HG03442 (cell line): Measurements from ENCODE around the gene AIMP1.

Experiments
- ATAC-seq: cut with Tn5 transposase; IDR thresholded peaks from one replicate; pipeline ENCODE4 v1.9.1; 2021; ENCODE audit warnings: mild to moderate bottlenecking, moderate library complexity; ENCODE audit not compliant: unreplicated experiment

AIMP1 gene

DNA sequence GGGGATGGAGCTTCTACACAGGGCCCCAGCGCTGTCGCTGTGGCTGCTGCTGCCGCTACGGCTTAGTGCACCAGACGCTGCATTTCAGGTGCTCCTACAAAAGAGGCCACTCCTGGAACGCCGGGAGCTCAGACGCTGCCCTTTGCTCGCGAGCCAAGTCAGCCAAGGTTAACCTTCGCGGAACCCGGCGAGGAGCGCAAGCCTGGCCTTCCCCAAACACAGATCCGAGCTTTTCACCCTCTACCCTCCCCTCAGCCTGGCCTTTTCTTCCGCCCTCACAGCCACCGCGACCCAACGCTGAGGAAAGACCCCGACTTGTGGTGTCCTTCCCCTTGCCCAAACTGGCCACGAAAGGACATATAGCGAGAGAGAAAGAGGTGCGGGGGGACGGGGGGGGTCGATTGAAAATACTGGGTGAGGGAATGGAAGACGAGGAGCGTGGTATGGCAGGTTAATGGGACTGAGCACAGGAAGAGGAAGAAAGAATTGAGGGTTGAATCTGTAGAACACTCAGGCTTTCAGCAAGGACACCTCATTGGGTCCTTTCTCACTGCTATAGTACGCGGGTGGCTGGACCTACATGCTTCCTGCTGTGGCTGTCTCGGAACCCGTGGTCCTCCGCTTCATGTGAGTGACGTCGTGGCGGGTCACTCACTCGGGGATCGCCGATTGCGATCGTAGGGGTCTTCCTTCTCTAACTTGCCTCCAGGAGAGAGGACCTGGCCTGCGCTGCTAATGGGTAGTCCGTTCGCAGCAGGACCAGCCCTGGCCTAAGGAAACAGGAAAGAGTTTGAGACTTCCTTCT lies at the start of gene AIMP1, which contains the start of gene TBCK:
AIMP1 (plus strand) TSS at position 583 of the 805 bp plus-strand sequence. CDS start 8,460 bp downstream, outside the sequence.
TBCK (minus strand) TSS at position 242 of the 805 bp plus-strand sequence. CDS start 7,249 bp downstream, outside the sequence.
- peak; percentile 79 for ATAC-seq

DNA sequence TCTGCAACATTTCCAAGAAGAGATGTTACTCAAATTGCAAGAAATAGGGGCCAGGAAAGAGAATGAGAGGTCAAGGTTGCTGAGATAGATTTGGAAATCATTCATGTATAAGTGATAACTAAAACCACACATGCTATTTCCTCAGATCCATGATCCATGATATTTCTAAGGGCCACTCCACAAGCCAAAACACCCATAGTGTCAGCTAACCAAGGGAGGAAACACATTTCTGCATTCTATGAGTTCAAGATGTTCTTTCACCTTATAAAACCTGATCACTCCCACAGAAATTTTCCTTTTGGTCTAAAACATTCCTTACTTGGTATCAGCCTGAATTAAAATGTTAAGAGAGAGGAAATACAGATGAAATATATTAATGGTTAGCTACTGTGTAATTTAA lies 47.6 kb upstream of the AIMP1 start:
- no peak for ATAC-seq

DNA sequence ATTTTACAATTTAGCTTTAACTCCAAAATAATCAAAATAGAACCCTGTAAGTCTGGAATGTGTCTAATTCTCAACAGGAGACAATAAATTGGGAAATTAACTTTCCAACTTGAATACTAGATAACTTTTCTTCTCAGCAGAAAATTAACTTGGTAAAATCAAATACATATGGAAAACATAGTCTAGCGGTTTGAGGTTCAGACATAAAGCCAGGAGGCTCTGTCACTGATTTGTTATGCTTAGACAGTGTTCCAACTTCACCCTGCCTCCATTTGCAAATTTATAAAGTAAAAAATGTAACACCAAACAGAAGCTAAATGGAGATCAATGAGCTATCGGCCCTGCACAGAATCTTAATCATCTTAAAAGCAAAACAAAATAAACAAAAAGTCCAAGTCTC lies 46.6 kb upstream of the AIMP1 start:
- ATAC-seq: no peak

DNA sequence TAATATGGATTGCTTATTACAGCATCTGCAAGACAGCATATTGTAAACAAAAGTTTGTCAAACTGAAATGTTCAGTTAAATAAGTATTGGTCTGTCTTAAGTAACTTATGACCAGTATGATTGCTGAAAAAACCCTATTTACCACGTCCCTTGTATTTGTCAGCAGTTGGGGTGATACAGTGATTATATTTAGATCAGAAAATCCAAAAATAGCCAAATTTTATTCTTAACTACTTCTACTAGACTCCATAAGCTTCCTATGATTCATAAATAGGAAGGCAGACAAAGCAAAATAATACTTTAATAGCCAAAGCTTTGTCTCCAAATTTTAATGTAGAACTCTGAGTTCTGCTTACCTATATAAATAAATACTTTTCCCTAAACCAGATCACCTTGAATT lies 45.6 kb upstream of the AIMP1 start:
- no peak for ATAC-seq

DNA sequence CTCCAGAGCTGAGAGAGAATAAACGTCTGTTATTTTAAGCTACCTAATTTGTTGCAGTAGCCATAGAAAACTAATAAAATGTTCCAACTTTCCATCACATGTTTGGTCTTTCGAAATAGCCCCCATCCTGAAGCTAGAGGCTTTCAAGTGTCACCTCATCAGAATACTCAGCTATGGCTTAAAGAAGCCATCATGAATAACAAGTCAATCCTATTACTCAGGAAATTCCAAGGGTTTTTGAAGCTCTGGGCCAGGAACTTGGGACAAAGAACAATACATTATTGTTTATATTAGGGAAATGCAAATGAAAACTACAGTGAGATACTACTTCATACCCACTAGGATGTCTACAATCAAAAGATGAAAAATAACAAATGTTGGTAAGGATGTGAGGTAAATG lies 42.5 kb upstream of the AIMP1 start:
- ATAC-seq: no peak

DNA sequence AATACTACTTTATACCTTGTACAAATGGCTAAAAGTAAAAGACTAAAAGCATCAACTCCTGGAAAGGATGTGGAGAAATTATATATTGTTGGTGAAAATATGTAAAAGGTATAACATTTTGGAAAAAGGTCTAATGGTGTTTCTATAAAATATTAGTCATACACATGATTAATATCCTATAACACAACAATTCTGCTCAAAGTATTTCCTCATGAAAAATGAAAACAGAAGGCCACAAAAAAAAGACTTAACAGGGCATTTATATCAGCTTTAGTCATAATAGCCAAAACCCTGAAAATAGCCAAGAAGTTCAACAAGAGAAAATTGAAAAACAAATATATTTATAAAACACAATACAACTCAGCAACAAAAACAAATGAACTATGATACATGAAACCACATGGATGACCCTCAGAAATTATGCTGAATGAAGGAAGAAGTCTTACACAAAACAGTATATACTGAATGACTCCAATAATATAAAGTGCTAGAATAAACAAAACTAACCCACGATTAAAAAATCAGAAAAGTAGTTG lies 39.1 kb upstream of the AIMP1 start:
- ATAC-seq: no peak

DNA sequence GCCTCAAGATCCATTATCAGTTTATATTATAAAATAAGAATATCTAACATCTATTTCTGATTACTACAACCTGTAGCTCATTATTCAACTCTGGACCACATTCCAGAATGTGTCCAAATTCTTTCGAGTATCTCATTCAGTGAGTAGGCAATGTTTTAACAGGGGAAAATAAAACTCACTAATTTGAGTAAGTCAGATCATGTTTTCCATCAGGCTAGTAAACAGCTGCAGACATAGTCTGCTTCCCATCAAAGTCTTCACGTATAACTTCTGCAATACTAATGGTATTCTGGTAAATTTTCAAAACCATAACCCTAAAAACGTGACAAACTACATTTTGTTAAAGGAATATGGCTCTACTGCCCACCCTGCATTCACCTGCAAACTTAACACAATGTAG lies 32.1 kb upstream of the AIMP1 start:
- no peak for ATAC-seq

DNA sequence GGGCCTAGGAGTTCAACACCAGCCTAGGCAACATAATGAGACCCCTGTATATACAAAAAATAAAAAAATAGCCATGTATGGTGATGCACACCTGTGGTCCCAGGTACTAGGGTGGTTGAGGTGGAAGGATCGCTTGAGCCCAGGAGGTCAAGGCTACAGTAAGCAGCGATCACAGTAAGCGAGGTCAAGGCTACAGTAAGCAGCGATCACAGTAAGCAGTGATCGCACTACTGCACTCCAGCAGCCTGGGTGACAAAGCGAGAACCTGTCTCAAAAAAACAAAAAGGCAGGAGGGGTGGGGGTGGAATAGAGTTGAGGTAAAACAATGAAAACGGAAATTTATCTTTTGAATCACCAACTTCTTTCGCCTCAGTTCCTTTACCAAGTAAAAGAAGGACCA lies 29.7 kb upstream of the AIMP1 start:
- ATAC-seq: no peak

DNA sequence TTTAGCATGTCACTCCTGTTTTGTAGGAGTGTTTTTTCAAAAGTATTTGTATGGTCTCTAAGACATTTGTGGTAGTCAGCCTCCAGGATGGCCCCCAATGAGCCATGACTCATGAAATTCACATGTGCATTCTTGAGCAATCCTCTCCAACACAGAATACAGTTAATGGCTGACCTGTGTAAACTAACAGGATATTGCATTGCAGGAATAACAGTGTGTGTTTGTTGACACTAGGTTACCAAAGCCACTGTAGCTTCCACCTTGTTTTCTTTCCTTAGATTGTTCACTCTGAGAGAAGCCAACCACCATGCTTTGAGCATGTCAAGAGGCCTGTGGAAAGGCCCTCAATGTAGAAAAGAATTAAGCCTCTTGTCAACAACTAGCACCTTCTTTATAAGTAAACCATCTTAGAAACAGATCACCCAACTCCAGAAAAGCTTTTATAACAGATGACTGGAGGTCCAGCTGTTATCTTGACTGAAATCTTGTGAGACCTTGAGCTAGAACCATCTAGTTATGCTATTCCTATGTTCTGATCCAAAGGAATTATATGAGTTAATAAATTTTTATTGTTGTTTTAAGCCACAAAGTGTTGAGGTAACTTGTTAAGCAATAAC lies 28.9 kb upstream of the AIMP1 start:
- no peak for ATAC-seq

DNA sequence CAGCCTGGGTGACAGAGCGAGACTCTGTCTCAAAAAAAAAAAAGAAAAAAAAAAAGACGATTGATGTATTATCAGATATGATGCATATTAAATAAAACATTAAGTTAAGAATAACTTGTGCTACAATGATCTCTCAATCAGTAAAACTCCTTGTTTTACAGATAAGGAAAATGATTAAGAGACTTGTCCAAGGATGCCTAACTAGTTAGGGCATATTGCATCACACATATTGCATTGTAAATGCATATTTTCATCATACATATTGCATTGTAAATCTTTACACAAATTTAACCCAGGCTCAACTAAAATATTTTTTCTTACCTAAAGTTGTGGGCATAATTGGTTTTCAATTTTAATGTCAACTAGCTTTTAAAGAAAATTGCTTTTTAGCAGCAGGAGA lies 26.6 kb upstream of the AIMP1 start:
- ATAC-seq: no peak

DNA sequence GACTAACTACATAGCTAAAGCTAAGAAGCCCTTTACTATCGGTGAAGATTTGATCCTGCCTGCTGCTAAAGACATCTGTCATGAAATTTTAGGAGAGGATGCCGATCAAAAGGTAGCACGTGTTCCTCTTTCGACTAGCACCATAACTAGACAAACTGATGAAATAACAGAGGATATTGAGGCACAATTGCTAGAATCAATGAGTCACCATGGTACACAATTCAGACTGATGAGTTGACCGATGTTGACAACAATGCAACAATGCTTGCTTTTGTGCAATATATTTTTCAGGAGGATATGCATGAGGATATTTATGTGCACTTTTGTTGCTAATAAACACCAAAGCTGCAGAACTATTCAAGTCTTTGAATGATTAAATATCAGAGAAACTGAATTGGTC lies 24.7 kb upstream of the AIMP1 start:
- ATAC-seq: no peak

DNA sequence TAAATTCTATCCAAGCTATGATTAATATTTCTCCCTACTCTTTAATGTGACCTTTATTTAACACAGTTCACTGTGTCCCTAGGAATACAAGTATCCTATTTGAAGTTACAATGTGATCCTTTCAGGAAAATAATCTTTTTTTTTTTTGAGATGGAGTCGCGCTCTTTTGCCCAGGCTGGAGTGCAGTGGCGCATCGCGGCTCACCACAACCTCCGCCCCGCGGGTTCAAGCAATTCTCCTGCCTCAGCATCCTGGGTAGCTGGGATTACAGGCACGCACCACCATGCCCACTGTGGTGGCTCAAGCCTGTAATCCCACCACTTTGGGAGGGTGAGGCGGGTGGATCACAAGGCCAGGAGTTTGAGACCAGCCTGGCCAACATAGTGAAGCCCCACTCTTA lies 22.3 kb upstream of the AIMP1 start:
- ATAC-seq: no peak

DNA sequence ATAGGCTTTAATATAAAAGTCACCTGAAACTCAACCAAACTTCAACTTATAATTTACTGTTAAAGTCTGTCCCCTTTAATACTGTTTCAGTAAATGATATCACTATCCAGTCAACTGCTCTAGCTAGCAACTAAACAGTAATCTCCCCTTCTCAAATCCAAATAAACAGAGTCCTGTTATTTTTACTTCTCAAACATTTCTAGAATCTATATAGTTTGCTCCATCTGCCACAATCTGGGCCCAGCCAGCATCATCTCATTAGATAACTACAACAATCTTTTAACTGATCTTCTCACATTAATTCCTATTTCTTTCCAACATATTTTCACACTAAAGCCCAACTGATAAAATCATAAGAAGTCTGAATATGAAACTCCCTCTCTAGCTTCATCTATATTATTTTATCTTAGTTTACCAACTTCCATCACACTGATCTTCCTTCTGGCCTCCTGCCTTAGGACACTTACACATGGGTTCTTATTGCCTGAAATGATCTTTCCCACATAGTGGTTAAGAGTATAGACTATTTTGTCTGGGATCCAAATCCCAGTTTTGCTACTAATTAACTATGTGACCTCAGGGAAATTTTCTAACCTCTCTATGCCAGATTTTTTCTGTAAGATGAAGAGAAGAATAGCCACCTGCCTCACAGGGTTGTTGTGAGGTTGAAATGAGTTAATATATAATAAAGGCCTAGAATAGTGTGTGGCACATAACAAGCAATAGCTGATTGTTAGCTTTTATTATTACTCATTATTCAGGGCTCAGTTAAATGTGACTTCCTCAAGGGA lies 18.9 kb upstream of the AIMP1 start:
- ATAC-seq: no peak

DNA sequence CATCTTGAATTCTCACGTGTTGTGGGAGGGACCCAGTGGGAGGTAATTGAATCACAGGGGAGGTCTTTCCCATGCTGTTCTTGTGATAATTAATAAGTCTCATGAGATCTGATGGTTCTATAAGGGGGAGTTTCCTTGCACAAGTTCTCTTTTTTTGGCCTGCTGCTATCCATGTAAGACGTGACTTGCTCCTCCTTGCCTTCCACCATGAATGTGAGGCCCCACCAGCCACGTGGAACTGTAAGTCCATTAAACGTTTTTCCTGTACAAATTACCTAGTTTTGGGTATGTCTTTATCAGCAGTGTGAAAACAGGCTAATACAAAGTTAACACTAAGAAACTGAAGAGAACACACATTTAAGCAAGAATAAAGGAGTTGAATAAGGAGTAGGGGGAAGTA lies 16.4 kb upstream of the AIMP1 start:
- ATAC-seq: no peak

DNA sequence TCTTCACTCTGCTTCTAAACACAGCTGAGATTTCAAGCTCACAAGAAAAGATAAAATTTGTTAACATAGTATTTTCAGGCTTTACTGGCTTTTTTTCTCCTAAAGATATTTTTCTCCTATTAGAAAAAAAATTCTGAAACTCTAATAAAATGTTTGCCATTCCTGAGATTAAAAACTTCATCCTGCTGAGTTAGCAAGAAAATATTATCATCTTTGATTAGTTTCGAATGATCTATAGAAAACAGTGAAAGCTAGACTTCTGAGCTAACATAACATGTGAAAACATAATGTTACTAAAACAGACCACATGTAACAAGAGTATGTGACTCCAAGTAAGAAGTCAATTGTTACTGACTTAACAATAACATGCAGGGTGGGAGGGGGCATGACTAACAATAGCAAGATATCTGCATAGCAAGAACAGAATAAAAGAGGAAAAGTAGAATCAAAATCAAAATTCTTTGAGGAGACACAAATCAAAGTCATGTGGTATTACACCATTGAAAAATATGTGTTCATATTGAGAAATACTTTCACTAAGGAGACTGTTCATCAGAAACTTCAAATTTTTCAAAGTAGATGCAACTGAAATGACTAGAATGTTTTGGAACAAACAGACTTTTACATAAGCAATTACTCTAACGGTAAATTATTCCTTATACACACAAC lies 14.8 kb upstream of the AIMP1 start:
- no peak for ATAC-seq

DNA sequence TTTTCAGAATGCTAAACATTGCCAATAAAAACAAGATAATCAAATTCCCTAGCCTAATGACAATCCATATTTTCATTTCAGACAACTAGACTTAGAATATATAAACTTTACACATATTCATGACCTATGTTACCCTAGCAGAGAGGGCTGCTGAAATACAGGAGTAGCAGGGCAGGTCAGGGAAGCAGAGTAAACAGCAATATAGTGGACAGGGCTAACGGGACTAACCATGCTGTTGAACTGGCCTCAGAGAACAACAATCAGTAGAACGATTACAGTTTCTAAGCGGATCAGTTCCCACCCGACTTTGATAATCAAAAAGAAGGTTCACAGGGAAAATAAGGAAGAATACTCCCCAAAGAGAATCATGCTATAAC lies 14.3 kb upstream of the AIMP1 start:
- ATAC-seq: no peak

DNA sequence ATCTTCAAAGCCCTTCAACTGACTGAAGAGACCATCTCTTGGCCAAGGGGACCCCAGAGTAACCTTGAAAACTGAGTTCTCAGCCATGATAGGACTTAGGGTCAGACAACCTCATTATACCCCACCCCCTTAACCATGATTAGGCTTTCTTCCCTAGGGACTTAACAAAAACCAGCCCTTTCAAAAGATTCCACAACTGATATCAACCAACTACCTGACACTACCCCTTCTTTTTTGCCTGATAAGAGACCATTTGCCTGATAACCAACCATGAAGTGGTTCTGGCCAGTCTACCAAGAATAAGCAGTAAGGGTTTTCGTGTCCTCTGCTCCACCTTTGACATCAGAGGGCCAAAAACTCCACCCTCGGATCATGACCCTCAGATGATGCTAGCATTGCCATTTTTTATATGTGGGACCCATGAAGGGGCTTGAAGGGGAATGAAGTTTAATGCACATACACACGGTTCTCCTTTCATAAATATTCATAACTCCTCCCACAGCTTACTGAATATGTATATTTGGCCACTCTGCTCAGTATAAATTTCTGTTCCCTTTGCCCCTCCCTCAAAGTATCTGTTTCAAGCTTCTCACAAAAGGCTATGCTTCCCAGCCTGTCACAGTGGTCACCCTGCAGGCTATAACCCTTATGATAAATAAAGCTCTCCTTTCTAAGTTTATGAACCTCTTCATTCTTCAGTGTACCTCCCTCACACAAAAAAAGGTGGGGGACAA lies 12.6 kb upstream of the AIMP1 start:
- ATAC-seq: no peak

DNA sequence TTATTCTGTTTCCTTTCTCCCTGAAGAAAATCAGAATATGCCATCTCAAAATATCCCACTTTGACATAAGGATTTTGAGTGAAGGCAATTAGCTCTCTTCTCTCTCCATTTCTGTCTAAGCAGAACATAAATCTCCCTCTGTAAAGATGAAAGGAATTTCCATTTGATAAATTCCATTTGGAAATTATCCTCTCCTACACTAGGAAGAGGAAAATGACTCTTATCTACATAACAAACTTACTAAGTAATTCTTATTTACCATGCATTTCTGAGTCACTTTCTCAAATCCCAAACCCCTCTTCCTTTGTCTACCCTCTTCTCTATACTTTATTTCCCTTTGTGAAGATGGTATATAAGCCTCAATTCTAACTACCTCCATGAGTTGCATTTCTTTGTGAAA lies 11.7 kb upstream of the AIMP1 start:
- ATAC-seq: no peak

DNA sequence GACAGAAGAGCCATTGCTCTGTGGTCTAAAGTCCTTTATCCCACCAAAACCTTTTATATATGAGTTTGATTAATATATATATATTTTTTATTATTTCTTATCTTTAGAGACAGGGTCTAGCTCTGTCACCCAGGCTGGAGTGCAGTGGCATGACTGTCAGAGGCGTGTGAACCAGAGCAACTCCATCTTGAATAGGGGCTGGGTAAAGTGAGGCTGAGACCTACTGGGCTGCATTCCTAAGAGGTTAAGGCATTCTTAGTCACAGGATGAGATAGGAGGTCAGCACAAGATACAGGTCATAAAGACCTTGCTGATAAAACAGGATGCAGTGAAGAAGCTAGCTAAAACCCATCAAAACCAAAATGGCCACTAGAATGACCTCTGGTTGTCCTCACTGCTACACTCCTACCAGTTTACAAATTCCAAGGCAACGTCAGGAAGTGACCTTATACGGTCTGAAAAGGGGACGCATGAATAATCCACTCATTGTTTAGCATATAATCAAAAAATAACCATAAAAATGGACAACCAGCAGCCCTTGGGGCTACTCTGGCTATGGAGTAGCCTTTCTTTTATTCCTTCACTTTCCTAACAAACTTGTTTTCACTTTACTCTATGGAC lies 10.8 kb upstream of the AIMP1 start:
- ATAC-seq: no peak

DNA sequence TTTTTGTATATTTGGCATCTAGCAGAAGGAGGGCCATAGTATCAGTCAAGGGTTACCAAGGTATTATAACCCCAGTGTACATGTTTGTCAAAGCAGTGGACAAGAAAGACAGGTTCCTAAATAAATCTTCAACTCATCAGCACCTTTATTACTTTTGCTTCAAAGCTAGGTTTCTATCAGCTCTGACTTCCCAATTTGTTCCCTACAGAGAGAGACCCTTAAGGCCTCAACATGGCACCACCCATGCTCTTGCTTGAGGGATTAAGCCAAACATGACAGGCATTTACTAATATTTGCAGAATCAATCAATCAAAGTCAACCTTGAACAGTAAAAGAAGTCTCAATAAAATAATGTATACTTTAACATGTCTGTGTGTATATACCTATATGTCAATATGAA lies 9.8 kb upstream of the AIMP1 start:
- ATAC-seq: no peak
